ENCODE data around the gene PSMD13.

The PSMD13 gene

DNA sequence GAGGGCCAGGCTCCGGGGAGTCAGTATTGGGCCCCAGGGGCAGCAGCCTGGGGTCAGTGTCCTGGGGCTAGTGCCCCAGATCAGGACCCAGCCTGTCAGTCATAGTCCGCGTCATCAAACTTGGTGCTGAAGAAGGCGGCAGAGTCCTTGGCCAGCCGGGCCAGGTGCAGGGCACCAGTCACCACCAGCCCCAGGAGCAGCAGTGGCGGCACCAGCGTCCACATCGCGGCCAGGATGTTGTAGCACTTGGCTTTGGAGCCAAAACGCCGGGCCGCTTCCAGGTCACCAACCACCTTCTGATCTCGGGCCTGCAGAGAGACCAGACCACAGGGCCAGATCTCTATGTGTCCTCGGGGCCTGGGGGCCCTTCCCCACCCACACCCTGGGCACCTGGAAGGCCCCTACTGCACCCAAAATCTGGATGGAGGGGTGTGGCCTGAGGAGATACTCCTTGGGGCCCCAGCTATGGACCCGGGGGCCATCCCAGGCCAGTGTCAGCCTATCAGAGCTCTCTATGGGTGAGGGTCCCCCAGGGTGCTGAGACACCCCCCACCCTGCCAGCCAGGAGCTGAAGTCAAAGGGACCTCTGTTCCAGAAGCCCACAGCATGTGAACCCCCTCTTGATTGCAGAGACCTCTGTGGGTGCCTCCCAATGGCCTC, 61.8 kb downstream of the PSMD13 start:
- Histone ChIP-seq H3K9me3 (ENCODE audit: low read length) (no peaks in the 10 kb centered on the region), H3K4me3 (ENCODE audit: low read depth, low read length, poor library complexity, severe bottlenecking) (no peak overlapping the region), H3K9ac (ENCODE audit: low read length) (no peak overlapping the region), H3F3A (ENCODE audit: insufficient read depth, low read length) (no peaks in the 10 kb centered on the region), H2AFZ (ENCODE audit: low read length) (no peak overlapping the region), H3K27me3 (ENCODE audit: insufficient read depth, low read length) (peaks cover 10% of the 10 kb centered on the region; the same call in 1 of the 2 replicates), H3K79me2 (ENCODE audit: insufficient read depth, low read length) (no peaks in the 10 kb centered on the region), H3K4me2 (ENCODE audit: low read length) (no peak overlapping the region), H3K9me2 (ENCODE audit: low read depth, low read length) (no peaks in the 10 kb centered on the region), H3K27ac (ENCODE audit: low read depth, low read length, poor library complexity, severe bottlenecking) (no peak overlapping the region), H3K4me1 (ENCODE audit: insufficient read depth, low read length, severe bottlenecking) (peaks cover 5% of the 10 kb centered on the region), H4K20me1 (ENCODE audit: insufficient read depth, low read length) (no peaks in the 10 kb centered on the region), H3K36me3 (ENCODE audit: insufficient read depth, low read length) (peaks cover 8% of the 10 kb centered on the region)
- TF ChIP-seq EZH2 (IDR thresholded peaks at IDR 0.05; ENCODE audit: borderline replicate concordance, low read length): no peak
- TF ChIP-seq, protein P1, sequence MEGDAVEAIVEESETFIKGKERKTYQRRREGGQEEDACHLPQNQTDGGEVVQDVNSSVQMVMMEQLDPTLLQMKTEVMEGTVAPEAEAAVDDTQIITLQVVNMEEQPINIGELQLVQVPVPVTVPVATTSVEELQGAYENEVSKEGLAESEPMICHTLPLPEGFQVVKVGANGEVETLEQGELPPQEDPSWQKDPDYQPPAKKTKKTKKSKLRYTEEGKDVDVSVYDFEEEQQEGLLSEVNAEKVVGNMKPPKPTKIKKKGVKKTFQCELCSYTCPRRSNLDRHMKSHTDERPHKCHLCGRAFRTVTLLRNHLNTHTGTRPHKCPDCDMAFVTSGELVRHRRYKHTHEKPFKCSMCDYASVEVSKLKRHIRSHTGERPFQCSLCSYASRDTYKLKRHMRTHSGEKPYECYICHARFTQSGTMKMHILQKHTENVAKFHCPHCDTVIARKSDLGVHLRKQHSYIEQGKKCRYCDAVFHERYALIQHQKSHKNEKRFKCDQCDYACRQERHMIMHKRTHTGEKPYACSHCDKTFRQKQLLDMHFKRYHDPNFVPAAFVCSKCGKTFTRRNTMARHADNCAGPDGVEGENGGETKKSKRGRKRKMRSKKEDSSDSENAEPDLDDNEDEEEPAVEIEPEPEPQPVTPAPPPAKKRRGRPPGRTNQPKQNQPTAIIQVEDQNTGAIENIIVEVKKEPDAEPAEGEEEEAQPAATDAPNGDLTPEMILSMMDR (IDR thresholded peaks at IDR 0.05; ENCODE audit: low read length): no peak

DNA sequence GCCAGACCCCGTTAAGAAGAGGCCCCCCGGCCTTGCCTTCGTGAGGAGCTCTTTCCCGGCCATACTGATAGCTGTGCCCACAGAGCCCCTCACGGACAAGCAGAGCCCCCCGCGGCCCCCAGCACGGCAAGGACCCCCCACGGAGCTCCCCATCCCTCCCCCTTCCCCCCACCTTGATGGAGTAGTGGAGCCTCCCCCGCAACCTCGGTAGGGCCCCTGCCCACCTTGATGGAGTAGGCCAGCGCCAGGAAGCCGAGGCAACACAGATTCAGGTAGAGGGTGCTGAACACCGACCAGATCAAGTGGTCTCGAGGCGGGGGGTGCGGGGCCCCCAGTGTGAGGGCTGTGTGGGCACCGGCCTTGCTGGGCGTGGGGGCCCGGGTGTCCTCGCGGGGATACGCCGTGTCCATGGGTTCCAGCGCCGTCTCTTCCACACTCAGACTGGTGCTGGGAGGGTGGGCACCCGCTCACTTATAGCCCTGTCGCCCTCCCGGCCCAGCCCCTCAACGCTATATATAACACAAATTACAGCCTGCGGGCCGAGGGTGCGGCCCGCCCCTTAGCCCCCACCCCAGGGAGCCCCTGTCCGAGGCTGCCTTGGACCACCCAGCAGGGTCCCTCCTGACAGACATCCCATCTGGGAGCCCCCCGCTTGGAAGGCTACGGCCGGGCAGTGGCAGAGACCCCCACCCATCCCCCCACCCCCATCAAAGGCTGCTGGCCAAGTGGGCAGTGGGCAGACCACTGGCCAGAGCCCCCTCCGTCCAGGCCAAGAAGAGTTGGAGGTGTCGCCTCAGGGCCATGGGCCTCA, 62.5 kb downstream of the PSMD13 start, which contains the start of gene IFITM5:
Gene IFITM5 (minus strand): TSS at position 446 of the 811 bp plus-strand sequence. CDS start 36 bp downstream, at position 410.
- TF ChIP-seq, protein P1 (IDR thresholded peaks at IDR 0.05; ENCODE audit: low read length): no peak
- TF ChIP-seq EZH2 (IDR thresholded peaks at IDR 0.05; ENCODE audit: borderline replicate concordance, low read length): no peak
- Histone ChIP-seq H3K9ac (ENCODE audit: low read length) (no peak within 1 kb of the TSS), H2AFZ (ENCODE audit: low read length) (no peak within 1 kb of the TSS), H3K27ac (ENCODE audit: low read depth, low read length, poor library complexity, severe bottlenecking) (no peak within 1 kb of the TSS), H3K79me2 (ENCODE audit: insufficient read depth, low read length) (no peaks in the 10 kb centered on the region), H3K4me1 (ENCODE audit: insufficient read depth, low read length, severe bottlenecking) (peaks cover 5% of the 10 kb centered on the region), H3K36me3 (ENCODE audit: insufficient read depth, low read length) (0 out of 2 replicates have a peak, but pooled peaks cover 2% of the 10 kb centered on the region), H3F3A (ENCODE audit: insufficient read depth, low read length) (no peaks in the 10 kb centered on the region), H3K4me2 (ENCODE audit: low read length) (no peak within 1 kb of the TSS), H3K9me3 (ENCODE audit: low read length) (no peaks in the 10 kb centered on the region), H3K4me3 (ENCODE audit: low read depth, low read length, poor library complexity, severe bottlenecking) (no peak within 1 kb of the TSS), H4K20me1 (ENCODE audit: insufficient read depth, low read length) (no peaks in the 10 kb centered on the region), H3K9me2 (ENCODE audit: low read depth, low read length) (no peaks in the 10 kb centered on the region), H3K27me3 (ENCODE audit: insufficient read depth, low read length) (peaks cover 10% of the 10 kb centered on the region; the same call in 1 of the 2 replicates)

DNA sequence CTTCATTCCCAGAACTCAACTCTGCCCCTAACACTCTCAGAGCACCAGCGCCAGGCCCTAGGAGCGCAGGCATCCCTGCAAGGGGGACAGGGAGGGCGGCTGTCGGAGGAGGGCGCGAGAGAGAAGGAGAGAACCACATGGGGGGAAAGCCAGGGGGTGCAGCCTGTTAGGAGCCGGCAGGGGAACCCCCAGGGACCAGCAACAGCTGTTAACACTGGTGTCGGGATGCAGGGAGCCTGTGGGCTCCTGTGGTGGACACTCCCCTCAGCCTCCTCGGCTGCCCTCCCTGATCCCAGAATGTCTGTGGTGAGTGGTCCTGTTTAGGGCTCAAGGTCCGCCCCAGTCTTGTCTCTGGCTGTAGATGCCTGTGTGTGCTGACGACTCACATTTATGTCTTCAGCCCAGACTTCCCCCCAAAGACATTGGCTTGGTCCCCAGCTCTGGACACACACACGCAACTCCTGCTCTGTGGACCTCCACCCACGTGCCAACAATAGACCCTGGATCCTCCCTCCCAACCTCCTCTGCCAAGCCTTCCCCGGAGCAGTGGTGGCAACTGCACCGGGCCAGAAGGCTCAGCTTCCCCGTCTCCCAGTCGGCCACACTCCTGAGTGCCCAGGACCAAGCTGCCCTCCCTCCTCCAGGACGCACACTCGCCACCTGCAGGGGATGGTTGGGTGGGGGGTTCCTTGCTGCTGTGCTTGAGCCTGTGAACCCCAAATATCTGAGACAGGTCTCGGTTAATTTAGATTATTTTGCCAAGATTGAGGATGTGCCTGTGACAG, 63.4 kb downstream of the PSMD13 start:
- no peaks in the 10 kb centered on the region for H3F3A ChIP-seq (ENCODE audit: insufficient read depth, low read length)
- peaks cover 5% of the 10 kb centered on the region for H3K4me1 ChIP-seq (ENCODE audit: insufficient read depth, low read length, severe bottlenecking)
- no peaks in the 10 kb centered on the region for H3K9me2 ChIP-seq (ENCODE audit: low read depth, low read length)
- no peaks in the 10 kb centered on the region for H3K79me2 ChIP-seq (ENCODE audit: insufficient read depth, low read length)
- no peaks in the 10 kb centered on the region for H3K9me3 ChIP-seq (ENCODE audit: low read length)
- no peak overlapping the region for H3K4me3 ChIP-seq (ENCODE audit: low read depth, low read length, poor library complexity, severe bottlenecking)
- no peak overlapping the region for H2AFZ ChIP-seq (ENCODE audit: low read length)
- H4K20me1 ChIP-seq (ENCODE audit: insufficient read depth, low read length): no peaks in the 10 kb centered on the region
- peaks cover 10% of the 10 kb centered on the region; the same call in 1 of the 2 replicates for H3K27me3 ChIP-seq (ENCODE audit: insufficient read depth, low read length)
- H3K9ac ChIP-seq (ENCODE audit: low read length): no peak overlapping the region
- H3K27ac ChIP-seq (ENCODE audit: low read depth, low read length, poor library complexity, severe bottlenecking): no peak overlapping the region
- TF ChIP-seq, protein P1 (IDR thresholded peaks at IDR 0.05; ENCODE audit: low read length): no peak
- no peak for TF ChIP-seq EZH2 (IDR thresholded peaks at IDR 0.05; ENCODE audit: borderline replicate concordance, low read length)
- H3K4me2 ChIP-seq (ENCODE audit: low read length): no peak overlapping the region
- H3K36me3 ChIP-seq (ENCODE audit: insufficient read depth, low read length): no peaks in the 10 kb centered on the region

Measured in OCI-LY1 (cell line).